ENCODE results near the gene OR5L2. TPM values are rescaled to one million over a fixed set of nuclear protein-coding genes. Genes with fewer than 3 reads are reported as not detected.
"Not testable (repeated sequence)": the region's sequence is repeated elsewhere in the genome, so short reads cannot be mapped to it uniquely, and the experiment has no call there.

Gene OR5L2
- total RNA-seq, 2 experiments from 2014 or later, result not detected

DNA sequence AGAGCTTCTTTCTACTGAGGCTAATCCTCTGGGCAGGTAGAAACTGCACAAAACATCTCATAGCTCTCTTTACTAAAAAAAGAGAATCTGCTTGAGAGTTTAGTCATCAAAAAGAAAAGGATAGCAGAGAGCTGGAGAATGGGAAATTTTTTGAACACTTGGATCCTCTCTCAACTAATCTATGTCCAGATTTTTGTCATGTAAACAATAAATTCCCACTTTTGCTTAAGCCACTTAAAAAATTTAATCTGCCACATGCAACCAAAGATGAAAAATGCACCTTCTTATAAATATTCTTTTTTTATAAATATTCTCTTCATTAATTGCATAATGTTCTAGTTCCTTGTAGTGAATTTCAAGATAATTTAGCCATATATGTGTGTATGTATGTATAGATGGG lies 22.0 kb downstream of the OR5L2 start:
- Histone ChIP-seq H3K4me3 (ENCODE audit: low read depth, low read length, poor library complexity, severe bottlenecking) (no peak overlapping the region), H3K4me2 (ENCODE audit: low read length) (no peak overlapping the region), H2AFZ (ENCODE audit: low read length) (no peak overlapping the region), H3K9me2 (ENCODE audit: insufficient read depth, low read length) (no peaks in the 10 kb centered on the region), H3K4me1 (ENCODE audit: insufficient read depth, low read length, poor library complexity, severe bottlenecking) (no peaks in the 10 kb centered on the region), H4K20me1 (ENCODE audit: insufficient read depth, low read length) (no peaks in the 10 kb centered on the region), H3K79me2 (ENCODE audit: insufficient read depth, low read depth, low read length) (no peaks in the 10 kb centered on the region), H3K9me3 (ENCODE audit: low read length) (no peaks in the 10 kb centered on the region), H3K36me3 (ENCODE audit: insufficient read depth, low read length) (no peaks in the 10 kb centered on the region), H3K27ac (ENCODE audit: low read depth, low read length, poor library complexity, severe bottlenecking) (no peak overlapping the region)
- no peak for DNase-seq (ENCODE audit: low spot score)
- intact Hi-C loops (cut with micrococcal nuclease; ENCODE audit: unreplicated experiment), result no loop called here
- BruUV-seq (replicated peaks), result no TSS peak
- TF ChIP-seq, protein P1, sequence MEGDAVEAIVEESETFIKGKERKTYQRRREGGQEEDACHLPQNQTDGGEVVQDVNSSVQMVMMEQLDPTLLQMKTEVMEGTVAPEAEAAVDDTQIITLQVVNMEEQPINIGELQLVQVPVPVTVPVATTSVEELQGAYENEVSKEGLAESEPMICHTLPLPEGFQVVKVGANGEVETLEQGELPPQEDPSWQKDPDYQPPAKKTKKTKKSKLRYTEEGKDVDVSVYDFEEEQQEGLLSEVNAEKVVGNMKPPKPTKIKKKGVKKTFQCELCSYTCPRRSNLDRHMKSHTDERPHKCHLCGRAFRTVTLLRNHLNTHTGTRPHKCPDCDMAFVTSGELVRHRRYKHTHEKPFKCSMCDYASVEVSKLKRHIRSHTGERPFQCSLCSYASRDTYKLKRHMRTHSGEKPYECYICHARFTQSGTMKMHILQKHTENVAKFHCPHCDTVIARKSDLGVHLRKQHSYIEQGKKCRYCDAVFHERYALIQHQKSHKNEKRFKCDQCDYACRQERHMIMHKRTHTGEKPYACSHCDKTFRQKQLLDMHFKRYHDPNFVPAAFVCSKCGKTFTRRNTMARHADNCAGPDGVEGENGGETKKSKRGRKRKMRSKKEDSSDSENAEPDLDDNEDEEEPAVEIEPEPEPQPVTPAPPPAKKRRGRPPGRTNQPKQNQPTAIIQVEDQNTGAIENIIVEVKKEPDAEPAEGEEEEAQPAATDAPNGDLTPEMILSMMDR (conservative IDR thresholded peaks at IDR 0.05; ENCODE audit: low read length), result no peak
- no peak for TF ChIP-seq EZH2phosphoT487 (IDR thresholded peaks at IDR 0.05; ENCODE audit: borderline replicate concordance, low read depth, low read length)
- POLR2A ChIA-PET, result no interaction called here
- CTCF ChIA-PET (ENCODE audit: unreplicated experiment), result no interaction called here

DNA sequence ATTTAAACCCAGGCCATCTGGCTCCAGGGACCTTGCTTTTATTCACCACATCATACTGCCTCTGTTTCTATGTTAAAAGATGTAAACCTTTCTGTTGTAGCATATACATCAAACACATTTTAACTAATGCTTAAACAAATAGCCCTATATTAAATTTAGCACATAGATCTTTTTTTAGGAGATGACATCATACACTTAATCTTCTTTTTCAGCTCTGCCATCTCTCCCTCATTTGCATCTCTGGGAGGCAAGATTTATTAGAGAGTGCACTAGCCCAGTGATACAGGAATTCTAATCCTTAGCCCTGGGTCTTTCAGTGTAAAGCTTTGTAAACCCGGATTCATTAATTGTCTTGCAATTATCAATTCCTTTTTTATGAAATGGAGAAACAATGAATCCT lies 25.1 kb downstream of the OR5L2 start:
- no TSS peak for BruUV-seq (replicated peaks)
- Histone ChIP-seq H3K9me3 (ENCODE audit: low read length) (no peaks in the 10 kb centered on the region), H2AFZ (ENCODE audit: low read length) (no peak overlapping the region), H3K79me2 (ENCODE audit: insufficient read depth, low read depth, low read length) (no peaks in the 10 kb centered on the region), H3K4me1 (ENCODE audit: insufficient read depth, low read length, poor library complexity, severe bottlenecking) (no peaks in the 10 kb centered on the region), H4K20me1 (ENCODE audit: insufficient read depth, low read length) (no peaks in the 10 kb centered on the region), H3K4me2 (ENCODE audit: low read length) (no peak overlapping the region), H3K27ac (ENCODE audit: low read depth, low read length, poor library complexity, severe bottlenecking) (no peak overlapping the region), H3K36me3 (ENCODE audit: insufficient read depth, low read length) (no peaks in the 10 kb centered on the region), H3K4me3 (ENCODE audit: low read depth, low read length, poor library complexity, severe bottlenecking) (no peak overlapping the region), H3K9me2 (ENCODE audit: insufficient read depth, low read length) (no peaks in the 10 kb centered on the region)
- intact Hi-C loops (cut with micrococcal nuclease; ENCODE audit: unreplicated experiment), result no loop called here
- CTCF ChIA-PET (ENCODE audit: unreplicated experiment), result no interaction called here
- POLR2A ChIA-PET, result no interaction called here
- TF ChIP-seq, protein P1 (conservative IDR thresholded peaks at IDR 0.05; ENCODE audit: low read length), result no peak
- TF ChIP-seq EZH2phosphoT487 (IDR thresholded peaks at IDR 0.05; ENCODE audit: borderline replicate concordance, low read depth, low read length), result no peak
- no peak for DNase-seq (ENCODE audit: low spot score)

DNA sequence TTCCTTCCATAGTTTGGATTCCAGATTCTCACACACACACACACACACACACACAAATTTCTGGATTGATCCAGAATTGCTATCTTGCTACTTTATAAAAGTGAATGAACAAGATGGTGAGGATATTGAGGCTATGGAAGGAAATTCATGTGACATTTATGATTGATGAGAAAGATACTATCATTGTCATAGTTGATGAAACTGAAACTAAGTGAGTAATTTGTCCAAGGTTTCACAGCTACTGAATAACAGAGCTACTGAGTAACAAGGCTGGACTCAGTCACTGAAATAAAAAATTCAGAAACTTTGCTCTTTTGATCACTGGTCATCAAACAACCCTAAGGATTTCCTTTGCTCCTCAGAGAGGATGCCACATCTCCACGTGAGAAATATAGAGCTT lies 27.7 kb downstream of the OR5L2 start:
- Histone ChIP-seq H3K4me1 (ENCODE audit: insufficient read depth, low read length, poor library complexity, severe bottlenecking) (no peaks in the 10 kb centered on the region), H3K4me3 (ENCODE audit: low read depth, low read length, poor library complexity, severe bottlenecking) (no peak overlapping the region), H3K27ac (ENCODE audit: low read depth, low read length, poor library complexity, severe bottlenecking) (no peak overlapping the region), H3K79me2 (ENCODE audit: insufficient read depth, low read depth, low read length) (no peaks in the 10 kb centered on the region), H3K36me3 (ENCODE audit: insufficient read depth, low read length) (no peaks in the 10 kb centered on the region), H2AFZ (ENCODE audit: low read length) (no peak overlapping the region), H3K9me3 (ENCODE audit: low read length) (no peaks in the 10 kb centered on the region), H3K9me2 (ENCODE audit: insufficient read depth, low read length) (no peaks in the 10 kb centered on the region), H3K4me2 (ENCODE audit: low read length) (no peak overlapping the region), H4K20me1 (ENCODE audit: insufficient read depth, low read length) (no peaks in the 10 kb centered on the region)
- no TSS peak for BruUV-seq (replicated peaks)
- ChIA-PET CTCF (ENCODE audit: unreplicated experiment) (no interaction called here), POLR2A (interaction anchor here (0.7 kb wide), 1 partner anchor 19 kb away, joined by 3 read pairs; no protein-coding TSS in a partner anchor)
- no peak for DNase-seq (ENCODE audit: low spot score)
- TF ChIP-seq EZH2phosphoT487 (IDR thresholded peaks at IDR 0.05; ENCODE audit: borderline replicate concordance, low read depth, low read length), result no peak
- TF ChIP-seq, protein P1 (conservative IDR thresholded peaks at IDR 0.05; ENCODE audit: low read length), result no peak
- intact Hi-C loops (cut with micrococcal nuclease; ENCODE audit: unreplicated experiment), result no loop called here

DNA sequence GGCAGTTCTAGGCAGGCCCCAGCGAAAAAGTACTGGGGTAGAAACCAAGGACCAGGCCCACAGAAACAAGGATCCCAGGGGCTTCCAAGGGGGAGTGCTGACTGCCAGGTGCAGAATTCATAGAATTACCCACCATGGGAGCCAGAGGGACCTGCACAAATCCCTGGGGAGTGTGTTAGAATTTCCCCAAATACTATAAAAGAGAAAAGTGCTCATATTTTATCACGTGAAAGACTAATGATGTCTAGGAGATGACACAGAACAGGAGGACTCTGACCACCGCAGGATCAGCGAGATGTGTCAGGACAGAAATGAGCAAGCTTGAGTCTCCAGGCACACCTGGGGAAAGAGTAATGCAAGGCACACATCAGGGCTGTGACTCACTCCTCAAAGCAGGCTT lies 40.3 kb downstream of the OR5L2 start:
- H3K4me3 ChIP-seq (ENCODE audit: low read depth, low read length, poor library complexity, severe bottlenecking); H3K36me3 ChIP-seq (ENCODE audit: insufficient read depth, low read length); CTCF ChIA-PET (ENCODE audit: unreplicated experiment); intact Hi-C loops (cut with micrococcal nuclease; ENCODE audit: unreplicated experiment); BruUV-seq (replicated peaks); H4K20me1 ChIP-seq (ENCODE audit: insufficient read depth, low read length); POLR2A ChIA-PET; H3K27ac ChIP-seq (ENCODE audit: low read depth, low read length, poor library complexity, severe bottlenecking); DNase-seq (ENCODE audit: low spot score); H3K4me1 ChIP-seq (ENCODE audit: insufficient read depth, low read length, poor library complexity, severe bottlenecking); H3K9me3 ChIP-seq (ENCODE audit: low read length); H3K79me2 ChIP-seq (ENCODE audit: insufficient read depth, low read depth, low read length); H3K9me2 ChIP-seq (ENCODE audit: insufficient read depth, low read length); H3K4me2 ChIP-seq (ENCODE audit: low read length); H2AFZ ChIP-seq (ENCODE audit: low read length): not testable (repeated sequence)

GRCh38 chr11:55872731-55873130 lies 45.7 kb downstream of the OR5L2 start:
- POLR2A ChIA-PET; H3K4me3 ChIP-seq (ENCODE audit: low read depth, low read length, poor library complexity, severe bottlenecking); H3K27ac ChIP-seq (ENCODE audit: low read depth, low read length, poor library complexity, severe bottlenecking); H3K4me2 ChIP-seq (ENCODE audit: low read length); DNase-seq (ENCODE audit: low spot score); CTCF ChIA-PET (ENCODE audit: unreplicated experiment); H2AFZ ChIP-seq (ENCODE audit: low read length); H3K36me3 ChIP-seq (ENCODE audit: insufficient read depth, low read length); H3K4me1 ChIP-seq (ENCODE audit: insufficient read depth, low read length, poor library complexity, severe bottlenecking); intact Hi-C loops (cut with micrococcal nuclease; ENCODE audit: unreplicated experiment); H3K9me3 ChIP-seq (ENCODE audit: low read length); H4K20me1 ChIP-seq (ENCODE audit: insufficient read depth, low read length); H3K9me2 ChIP-seq (ENCODE audit: insufficient read depth, low read length); H3K79me2 ChIP-seq (ENCODE audit: insufficient read depth, low read depth, low read length); BruUV-seq (replicated peaks): not testable (repeated sequence)

All from OCI-LY7 (cell line).